ENCODE data around the gene S100A1.

GRCh38 chr1:153629343-153629665 lies 1.1 kb downstream of the S100A1 start:
- TF ChIP-seq CTCF (IDR thresholded peaks at IDR 0.05) = no peak
- no peak for TF ChIP-seq POLR2AphosphoS5 (IDR thresholded peaks at IDR 0.05)
- no peak for TF ChIP-seq POLR2A (IDR thresholded peaks at IDR 0.05)
- TF ChIP-seq EP300 (IDR thresholded peaks at IDR 0.05; ENCODE audit: low read depth) = no peak
